ENCODE data around the gene VPS13D. TPM values are rescaled to one million over a fixed set of nuclear protein-coding genes. Genes with fewer than 3 reads are reported as not detected.

VPS13D gene
- 24.4 and 28.9 TPM in 2 replicates for total RNA-seq

GRCh38 chr1:12229835-12230548 is at the start of gene VPS13D:
VPS13D (plus strand) TSS chr1:12230030; CDS start chr1:12234267, 4,237 bp downstream.
- DNase-seq (ENCODE audit: low read depth, low spot score) = peak; percentile 17

GRCh38 chr1:12180315-12180714 is 49.5 kb upstream of the VPS13D start:
- no peak for DNase-seq (ENCODE audit: low read depth, low spot score)

- DNase-seq (ENCODE audit: low read depth, low spot score) = no peak
These were observed 48.9 kb upstream of the VPS13D start for GRCh38 chr1:12180903-12181302.

- no peak for DNase-seq (ENCODE audit: low read depth, low spot score)
These were observed 48.3 kb upstream of the VPS13D start for GRCh38 chr1:12181568-12181967.

- no peak for DNase-seq (ENCODE audit: low read depth, low spot score)
These were observed 47.3 kb upstream of the VPS13D start for GRCh38 chr1:12182410-12182984.

- DNase-seq (ENCODE audit: low read depth, low spot score) = no peak
These were observed 46.6 kb upstream of the VPS13D start for GRCh38 chr1:12183095-12183794.

- DNase-seq (ENCODE audit: low read depth, low spot score) = peak; percentile 73
These were observed 45.7 kb upstream of the VPS13D start for GRCh38 chr1:12184008-12184681.

GRCh38 chr1:12185036-12185917 is 44.6 kb upstream of the VPS13D start:
- no peak for DNase-seq (ENCODE audit: low read depth, low spot score)

GRCh38 chr1:12185918-12186678 is 43.7 kb upstream of the VPS13D start:
- no peak for DNase-seq (ENCODE audit: low read depth, low spot score)

- DNase-seq (ENCODE audit: low read depth, low spot score) = no peak
These were observed 43.2 kb upstream of the VPS13D start for GRCh38 chr1:12186679-12186985.

GRCh38 chr1:12188115-12188514 is 41.7 kb upstream of the VPS13D start:
- DNase-seq (ENCODE audit: low read depth, low spot score) = no peak

GRCh38 chr1:12188657-12189327 is 41.0 kb upstream of the VPS13D start:
- no peak for DNase-seq (ENCODE audit: low read depth, low spot score)

- DNase-seq (ENCODE audit: low read depth, low spot score) = no peak
These were observed 40.5 kb upstream of the VPS13D start for GRCh38 chr1:12189328-12189682.

GRCh38 chr1:12191242-12192032 is 38.4 kb upstream of the VPS13D start:
- no peak for DNase-seq (ENCODE audit: low read depth, low spot score)

- DNase-seq (ENCODE audit: low read depth, low spot score) = no peak
These were observed 35.1 kb upstream of the VPS13D start for GRCh38 chr1:12194666-12195216.

GRCh38 chr1:12195416-12195815 is 34.4 kb upstream of the VPS13D start:
- no peak for DNase-seq (ENCODE audit: low read depth, low spot score)

GRCh38 chr1:12196641-12197482 is 33.0 kb upstream of the VPS13D start:
- no peak for DNase-seq (ENCODE audit: low read depth, low spot score)

GRCh38 chr1:12197483-12197880 is 32.3 kb upstream of the VPS13D start:
- DNase-seq (ENCODE audit: low read depth, low spot score) = no peak

All from pulmonary artery endothelial cell (primary cell).